Large intestine (tissue), 3 donors: Measurements from ENCODE around the gene GABPB1. TPM values are rescaled to one million over a fixed set of nuclear protein-coding genes. Genes with fewer than 3 reads are reported as not detected.

Source experiments
- DNase-seq, 2 donors: peaks; one replicate each; pipeline versions ENCODE4 v3.0.0 to v3.0.0-alpha.2; 2013
- H3K27ac ChIP-seq: one replicate; pipeline ENCODE4 v1.5.1; 2013; ENCODE audit warnings: low read length
- H3K27me3 ChIP-seq: 2 replicates; pipeline ENCODE4 v1.6.1; 2013; ENCODE audit warnings: low read length; ENCODE audit not compliant: control insufficient read depth, insufficient read depth
- H3K36me3 ChIP-seq: 2 replicates; pipeline ENCODE4 v1.6.1; 2013; ENCODE audit warnings: low read length; ENCODE audit not compliant: control insufficient read depth, insufficient read depth
- H3K4me1 ChIP-seq: one replicate; pipeline ENCODE4 v1.6.1; 2013; ENCODE audit warnings: low read length; ENCODE audit not compliant: control insufficient read depth, insufficient read depth
- H3K4me3 ChIP-seq: one replicate; pipeline ENCODE4 v1.5.1; 2013; ENCODE audit warnings: low read length
- H3K9me3 ChIP-seq: one replicate; pipeline ENCODE4 v1.6.1; 2013; ENCODE audit warnings: mild to moderate bottlenecking, low read depth, low read length, moderate library complexity; ENCODE audit not compliant: control insufficient read depth
- WGBS: methylation state at CpG from one replicate; pipeline ENCODE4 v1.1.5; 2013; ENCODE audit warnings: low lambda C conversion rate; ENCODE audit not compliant: insufficient coverage; 5-methylcytosine and 5-hydroxymethylcytosine counted together
- polyA plus RNA-seq: library from polyadenylated mRNA; unstranded; fragments of 120-200 nt; gene quantifications from one replicate; pipeline ENCODE4 v1.2.1, GENCODE V29; 2013

Gene GABPB1
- polyA plus RNA-seq, 1 donor, result 16.9 TPM

GRCh38 chr15:50259276-50259675 lies 95.7 kb downstream of the GABPB1 start:
- no CpG with 5 or more reads among the region's 5 CpGs for WGBS
- no peak overlapping the region for H3K27ac ChIP-seq
- no peak overlapping the region for H3K4me3 ChIP-seq
- no peaks in the 10 kb centered on the region for H3K36me3 ChIP-seq
- H3K27me3 ChIP-seq, result no peaks in the 10 kb centered on the region
- H3K9me3 ChIP-seq, result no peaks in the 10 kb centered on the region
- no peaks in the 10 kb centered on the region for H3K4me1 ChIP-seq
- DNase-seq, result no peak

- Histone ChIP-seq H3K4me1 (no peaks in the 10 kb centered on the region), H3K4me3 (no peak overlapping the region), H3K27me3 (no peaks in the 10 kb centered on the region), H3K9me3 (no peaks in the 10 kb centered on the region), H3K36me3 (no peaks in the 10 kb centered on the region), H3K27ac (no peak overlapping the region)
- DNase-seq, result no peak
- WGBS, result 100% methylated on average over 2 of the region's 3 CpGs
Observed at GRCh38 chr15:50257924-50258323, 97.1 kb downstream of the GABPB1 start.

- DNase-seq, result no peak
- no CpG with 5 or more reads among the region's 8 CpGs for WGBS
- Histone ChIP-seq H3K27me3 (no peaks in the 10 kb centered on the region), H3K27ac (no peak overlapping the region), H3K9me3 (no peaks in the 10 kb centered on the region), H3K36me3 (no peaks in the 10 kb centered on the region), H3K4me3 (no peak overlapping the region), H3K4me1 (no peaks in the 10 kb centered on the region)
Observed at GRCh38 chr15:50257332-50257731, 97.7 kb downstream of the GABPB1 start.

GRCh38 chr15:50256188-50257041 lies 98.6 kb downstream of the GABPB1 start:
- WGBS, result no CpG with 5 or more reads among the region's 5 CpGs
- Histone ChIP-seq H3K9me3 (no peaks in the 10 kb centered on the region), H3K27ac (no peak overlapping the region), H3K36me3 (no peaks in the 10 kb centered on the region), H3K27me3 (no peaks in the 10 kb centered on the region), H3K4me3 (no peak overlapping the region), H3K4me1 (no peaks in the 10 kb centered on the region)
- DNase-seq, result no peak

- H3K36me3 ChIP-seq, result no peaks in the 10 kb centered on the region
Observed at GRCh38 chr15:50252556-50252955, 102.4 kb downstream of the GABPB1 start.

GRCh38 chr15:50251638-50252182 lies 103.3 kb downstream of the GABPB1 start:
- WGBS, result 94% methylated on average over 4 of the region's 11 CpGs
- H3K4me3 ChIP-seq, result no peak overlapping the region
- DNase-seq, result no peak
- H3K27ac ChIP-seq, result no peak overlapping the region
- H3K27me3 ChIP-seq, result no peaks in the 10 kb centered on the region
- no peaks in the 10 kb centered on the region for H3K36me3 ChIP-seq
- no peaks in the 10 kb centered on the region for H3K4me1 ChIP-seq
- H3K9me3 ChIP-seq, result no peaks in the 10 kb centered on the region

More at GRCh38 chr15:50252556-50252955, 102.4 kb downstream of the GABPB1 start:
- Histone ChIP-seq H3K9me3 (no peaks in the 10 kb centered on the region), H3K27ac (no peak overlapping the region), H3K4me1 (no peaks in the 10 kb centered on the region), H3K27me3 (no peaks in the 10 kb centered on the region), H3K4me3 (no peak overlapping the region)
- DNase-seq, result no peak
- WGBS, result no CpG with 5 or more reads among the region's 11 CpGs

- no peaks in the 10 kb centered on the region for H3K4me1 ChIP-seq
- DNase-seq, result no peak
- no peaks in the 10 kb centered on the region for H3K27me3 ChIP-seq
- 100% methylated on average over 1 of the region's 6 CpGs for WGBS
- H3K4me3 ChIP-seq, result no peak overlapping the region
- no peaks in the 10 kb centered on the region for H3K9me3 ChIP-seq
- H3K36me3 ChIP-seq, result no peaks in the 10 kb centered on the region
- H3K27ac ChIP-seq, result no peak overlapping the region
Observed at GRCh38 chr15:50250760-50251394, 104.1 kb downstream of the GABPB1 start.

- no peaks in the 10 kb centered on the region for H3K4me1 ChIP-seq
- no CpG with 5 or more reads among the region's 2 CpGs for WGBS
- no peak for DNase-seq
- H3K4me3 ChIP-seq, result no peak overlapping the region
- no peaks in the 10 kb centered on the region for H3K9me3 ChIP-seq
- H3K27me3 ChIP-seq, result no peaks in the 10 kb centered on the region
- no peak overlapping the region for H3K27ac ChIP-seq
- H3K36me3 ChIP-seq, result no peaks in the 10 kb centered on the region
Observed at GRCh38 chr15:50249704-50250103, 105.3 kb downstream of the GABPB1 start.

- DNase-seq, result no peak
- Histone ChIP-seq H3K27ac (no peak overlapping the region), H3K36me3 (no peaks in the 10 kb centered on the region), H3K4me1 (no peaks in the 10 kb centered on the region), H3K4me3 (no peak overlapping the region), H3K27me3 (no peaks in the 10 kb centered on the region), H3K9me3 (no peaks in the 10 kb centered on the region)
- WGBS, result 86% methylated on average over 2 of the region's 4 CpGs
Observed at GRCh38 chr15:50248994-50249582, 105.9 kb downstream of the GABPB1 start.

GRCh38 chr15:50247819-50248655 lies 107.0 kb downstream of the GABPB1 start:
- Histone ChIP-seq H3K4me3 (no peak overlapping the region), H3K4me1 (no peaks in the 10 kb centered on the region), H3K27ac (no peak overlapping the region), H3K9me3 (no peaks in the 10 kb centered on the region), H3K36me3 (no peaks in the 10 kb centered on the region), H3K27me3 (no peaks in the 10 kb centered on the region)
- 40% methylated on average over 1 of the region's 14 CpGs for WGBS
- DNase-seq, result peak; percentile 31 to 63
